RCC 7860 (cell line): Measurements from ENCODE around the gene ABCA7.
A peak's percentile ranks its signal among the peaks of the same experiment; 100 is the strongest.

Experiments used
- DNase-seq: peaks from one replicate; pipeline ENCODE4 v3.0.0-alpha.2; 2015; ENCODE audit warnings: low spot score
- FAIRE-seq: peaks from 2 replicates; lab custom pipeline; 2012; peaks lifted over from hg19 to GRCh38; lab: Jason Lieb, UNC

The ABCA7 gene

GRCh38 chr19:1004204-1004802, 35.6 kb upstream of the ABCA7 start:
- no peak for DNase-seq
- no peak for FAIRE-seq

- DNase-seq (no peak), FAIRE-seq (no peak)
Observed at GRCh38 chr19:1004803-1005664, 34.9 kb upstream of the ABCA7 start.

GRCh38 chr19:1006711-1007398, 33.1 kb upstream of the ABCA7 start:
- DNase-seq (no peak), FAIRE-seq (no peak)

DNA sequence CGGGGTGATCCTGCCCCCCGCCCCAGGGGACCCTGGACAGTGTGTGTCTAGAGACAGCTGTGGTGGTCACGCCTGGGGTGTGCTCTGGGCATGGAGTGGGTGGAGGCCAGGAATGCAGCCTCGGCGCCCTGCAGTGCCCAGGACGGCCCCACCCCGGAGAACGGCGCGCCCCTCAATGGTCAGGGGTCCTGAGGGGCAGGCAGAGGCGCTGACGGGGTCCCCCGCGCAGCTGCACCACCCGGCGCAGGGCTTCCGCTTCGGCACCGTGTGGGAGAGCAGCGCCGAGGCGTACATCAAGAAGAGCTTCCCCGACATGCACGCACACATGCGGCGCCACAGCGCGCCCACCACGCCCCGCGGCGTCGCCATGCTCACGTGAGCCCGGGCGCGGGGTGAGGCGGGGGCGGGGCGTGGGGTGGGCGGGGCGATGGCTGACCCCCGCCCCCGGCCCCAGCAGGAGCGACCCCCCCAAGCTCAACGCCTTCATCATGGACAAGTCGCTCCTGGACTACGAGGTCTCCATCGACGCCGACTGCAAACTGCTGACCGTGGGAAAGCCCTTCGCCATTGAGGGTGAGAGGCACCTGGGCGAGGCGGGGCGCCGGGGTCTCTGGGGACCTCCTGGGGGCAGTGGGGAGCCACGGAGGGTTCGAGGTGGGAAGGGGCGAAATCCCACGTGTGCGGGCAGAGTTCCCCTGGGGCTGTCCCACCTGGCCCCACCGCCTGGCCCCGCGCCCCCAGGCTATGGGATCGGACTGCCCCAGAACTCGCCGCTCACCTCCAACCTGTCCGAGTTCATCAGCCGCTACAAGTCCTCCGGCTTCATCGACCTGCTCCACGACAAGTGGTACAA, 32.3 kb upstream of the ABCA7 start:
- DNase-seq (no peak), FAIRE-seq (no peak)

GRCh38 chr19:1008268-1009040, 31.5 kb upstream of the ABCA7 start:
- FAIRE-seq (no peak), DNase-seq (no peak)

DNA sequence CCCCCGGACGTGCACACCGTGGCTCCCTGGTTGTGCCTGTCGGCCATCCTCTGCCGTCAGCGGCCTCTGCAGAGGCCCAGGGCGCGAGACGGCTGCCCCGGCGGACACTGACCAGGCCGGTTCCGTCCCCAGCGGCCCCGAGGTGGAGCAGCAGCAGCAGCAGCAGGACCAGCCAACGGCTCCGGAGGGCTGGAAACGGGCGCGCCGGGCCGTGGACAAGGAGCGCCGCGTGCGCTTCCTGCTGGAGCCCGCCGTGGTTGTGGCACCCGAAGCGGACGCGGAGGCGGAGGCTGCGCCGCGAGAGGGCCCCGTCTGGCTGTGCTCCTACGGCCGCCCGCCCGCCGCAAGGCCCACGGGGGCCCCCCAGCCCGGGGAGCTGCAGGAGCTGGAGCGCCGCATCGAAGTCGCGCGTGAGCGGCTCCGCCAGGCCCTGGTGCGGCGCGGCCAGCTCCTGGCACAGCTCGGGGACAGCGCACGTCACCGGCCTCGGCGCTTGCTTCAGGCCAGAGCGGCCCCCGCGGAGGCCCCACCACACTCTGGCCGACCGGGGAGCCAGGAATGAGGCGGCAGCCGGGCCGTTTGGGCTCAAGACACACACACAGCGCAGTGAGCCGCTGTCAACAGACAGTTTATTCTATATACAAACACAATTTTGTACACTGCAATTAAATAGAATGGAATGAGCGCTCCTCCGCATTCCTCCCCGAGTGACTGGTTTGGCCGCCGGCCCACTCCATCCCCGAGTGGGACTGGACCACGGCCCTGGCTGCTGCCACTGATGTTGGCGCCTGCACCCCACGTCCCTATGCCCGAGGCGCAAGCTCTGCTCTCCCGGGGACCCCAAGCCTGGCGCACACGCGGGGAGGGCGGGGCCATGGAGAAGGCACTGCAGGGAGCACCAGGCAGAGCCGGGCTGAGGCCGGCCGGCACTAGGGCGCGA, 30.6 kb upstream of the ABCA7 start:
- DNase-seq (no peak), FAIRE-seq (no peak)

DNA sequence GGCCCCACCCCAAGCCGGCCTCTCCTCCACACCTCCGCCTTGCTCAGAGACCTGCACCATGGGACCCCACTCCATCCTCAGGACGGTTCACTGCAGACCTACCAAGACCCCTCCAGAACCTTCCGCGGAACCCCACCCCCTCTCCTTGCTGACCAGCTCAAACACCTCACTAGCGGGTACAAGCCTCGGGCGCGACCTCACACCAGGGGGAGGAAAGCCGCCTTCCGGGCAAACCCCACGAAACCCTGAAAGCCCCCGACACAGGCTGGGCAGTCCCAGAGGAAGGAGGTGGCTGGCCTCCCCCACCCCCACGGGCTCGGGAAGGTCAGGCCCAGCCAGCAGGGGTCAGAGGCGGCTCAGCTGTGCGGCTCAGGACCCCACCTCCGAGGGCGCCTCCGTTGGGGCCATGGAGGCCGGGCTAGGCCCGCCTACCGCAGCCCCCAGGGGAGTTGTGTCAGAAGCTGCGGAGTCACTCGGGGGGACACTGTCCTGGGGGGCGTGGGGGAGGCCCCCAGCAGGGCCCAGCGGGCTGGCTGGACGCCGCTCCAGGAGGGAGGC, 29.8 kb upstream of the ABCA7 start:
- no peak for DNase-seq
- no peak for FAIRE-seq

DNA sequence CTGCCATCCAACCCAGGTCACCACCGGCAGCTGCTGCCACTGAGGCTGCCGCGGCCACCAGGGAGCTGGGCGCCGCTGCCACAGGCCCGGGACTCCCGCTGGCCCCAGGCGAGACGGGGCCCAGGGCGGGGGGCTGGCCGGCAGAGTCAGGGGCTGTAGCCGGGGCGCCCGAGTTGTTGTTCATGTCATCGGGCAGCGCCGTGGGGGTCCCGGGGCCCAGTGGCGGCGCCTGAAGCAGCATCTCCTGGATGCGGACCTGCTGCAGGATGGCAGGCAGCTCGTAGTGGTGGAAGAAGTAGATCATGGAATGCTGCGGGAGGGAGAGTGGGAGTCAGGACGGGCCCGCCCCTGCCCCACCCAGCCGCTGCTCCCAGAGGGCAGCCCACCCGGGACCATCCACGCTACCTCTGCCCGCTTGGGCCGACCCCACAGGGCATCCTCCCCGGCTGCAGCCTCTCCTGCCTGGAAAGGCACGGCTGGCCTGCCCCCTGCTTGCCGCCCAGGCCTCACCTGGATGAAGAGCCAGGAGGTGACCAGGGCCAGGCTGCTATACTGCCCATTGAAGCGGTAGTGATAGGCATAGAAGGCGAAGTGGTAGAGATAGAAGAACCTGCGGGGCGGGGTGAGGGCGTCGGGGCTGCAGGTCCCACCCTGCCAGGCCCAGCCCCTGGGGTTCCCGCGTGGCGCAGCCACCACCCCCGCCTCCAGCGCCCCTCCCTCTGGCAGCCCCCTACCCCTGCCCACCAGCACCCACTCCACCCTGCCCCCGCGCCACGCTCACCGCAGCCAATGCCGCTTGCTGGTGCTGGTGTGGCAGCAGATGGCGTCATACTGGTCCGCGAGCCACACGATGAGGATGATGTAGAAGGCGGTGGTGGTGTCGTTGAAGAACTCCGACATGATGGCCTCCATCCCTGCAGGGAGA, 29.1 kb upstream of the ABCA7 start:
- no peak for DNase-seq
- no peak for FAIRE-seq

GRCh38 chr19:1011831-1012333, 28.0 kb upstream of the ABCA7 start:
- FAIRE-seq (no peak), DNase-seq (no peak)

DNA sequence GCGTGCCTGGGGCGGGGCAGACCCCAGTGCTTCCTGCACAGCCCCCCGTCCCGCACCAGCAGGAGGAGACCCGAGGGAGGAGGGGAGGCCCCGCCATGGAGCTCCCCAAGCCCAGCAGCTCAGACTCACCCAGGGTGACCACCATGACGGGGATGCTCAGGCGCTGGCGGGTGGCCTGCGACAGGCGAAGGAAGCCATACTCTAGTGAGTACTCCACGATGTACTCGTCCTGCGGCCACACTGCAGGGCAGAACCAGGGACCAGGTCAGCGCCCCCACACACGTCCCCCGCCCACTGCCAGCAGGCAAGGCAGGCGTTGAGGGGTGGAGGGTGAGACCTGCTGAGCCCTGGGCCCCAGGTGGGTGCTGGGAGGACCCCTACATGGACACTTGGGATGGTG, 27.6 kb upstream of the ABCA7 start:
- DNase-seq (no peak), FAIRE-seq (no peak)

GRCh38 chr19:1013218-1013617, 26.7 kb upstream of the ABCA7 start:
- DNase-seq: no peak
- no peak for FAIRE-seq

- no peak for FAIRE-seq
- no peak for DNase-seq
Observed at GRCh38 chr19:1014161-1015060, 25.5 kb upstream of the ABCA7 start.

GRCh38 chr19:1015061-1015781, 24.7 kb upstream of the ABCA7 start:
- DNase-seq (no peak), FAIRE-seq (no peak)

GRCh38 chr19:1015782-1016646, 23.9 kb upstream of the ABCA7 start:
- DNase-seq (no peak), FAIRE-seq (no peak)

- FAIRE-seq (peak; percentile 88), DNase-seq (peak; percentile 93)
Observed at GRCh38 chr19:1016647-1017114, 23.2 kb upstream of the ABCA7 start.
